Activated CD8-positive, alpha-beta memory T cell treated with anti-CD3 and anti-CD28 coated beads, Interleukin-2, amount 10 ng/mL, durations not matched to agents 7 days and 5 days (primary cell): Measurements from ENCODE around the gene CCDC126. TPM values are rescaled to one million over a fixed set of nuclear protein-coding genes. Genes with fewer than 3 reads are reported as not detected.
"Not testable (repeated sequence)": the region's sequence is repeated elsewhere in the genome, so short reads cannot be mapped to it uniquely, and the experiment has no call there.

ENCODE experiments used
- ATAC-seq: fragments of 150-1000 bp; cut with Tn5 transposase; one replicate; pipeline ENCODE4 v1.10.0; 2021; ENCODE audit warnings: moderate library complexity
- CTCF ChIA-PET: fragments of 350-600 bp; sonication (Branson Sonifier 250); formaldehyde crosslinking; loops from one replicate; lab custom pipeline; 2021; ENCODE audit warnings: antibody characterized with exemption; lab: Charles Lee
- DNase-seq: peaks from one replicate; pipeline ENCODE4 v3.0.0-alpha.2; 2020
- H3K27ac Mint-ChIP-seq: one replicate; pipeline ENCODE4 v1.8.0; 2021; ENCODE audit warnings: mild to moderate bottlenecking, mixed read lengths
- H3K27me3 Mint-ChIP-seq: one replicate; pipeline ENCODE4 v1.8.0; 2021; ENCODE audit warnings: mixed read lengths
- H3K36me3 Mint-ChIP-seq: one replicate; pipeline ENCODE4 v1.8.0; 2021; ENCODE audit warnings: mild to moderate bottlenecking, mixed read lengths
- H3K4me1 Mint-ChIP-seq: one replicate; pipeline ENCODE4 v1.8.0; 2021; ENCODE audit warnings: mixed read lengths
- H3K4me3 Mint-ChIP-seq: one replicate; pipeline ENCODE4 v1.8.0; 2021; ENCODE audit warnings: mild to moderate bottlenecking, moderate library complexity, mixed read lengths
- H3K9me3 Mint-ChIP-seq: one replicate; pipeline ENCODE4 v1.8.0; 2022; ENCODE audit warnings: low read depth, mixed read lengths
- total RNA-seq, 2 experiments: library from RNA; stranded (reverse); gene quantifications; one replicate each; pipeline ENCODE4 v1.2.3, GENCODE V29; 2021

CCDC126 gene
- total RNA-seq, 2 experiments from 2014 or later, result 8.0 to 8.1 TPM

GRCh38 chr7:23654508-23654907 is 57.3 kb downstream of the CCDC126 start:
- no peak for ATAC-seq
- DNase-seq, result no peak
- H3K9me3 Mint-ChIP-seq, result peaks cover 17% of the 10 kb centered on the region
- H3K36me3 Mint-ChIP-seq, result peaks cover 1% of the 10 kb centered on the region
- H3K4me3 Mint-ChIP-seq, result no peak overlapping the region
- H3K27ac Mint-ChIP-seq, result no peak overlapping the region
- H3K27me3 Mint-ChIP-seq, result no peaks in the 10 kb centered on the region
- CTCF ChIA-PET, result no interaction called here
- H3K4me1 Mint-ChIP-seq, result no peaks in the 10 kb centered on the region

- no peak for DNase-seq
- Mint-ChIP-seq H3K4me1 (no peaks in the 10 kb centered on the region), H3K9me3 (peaks cover 17% of the 10 kb centered on the region), H3K36me3 (peaks cover 1% of the 10 kb centered on the region), H3K4me3 (no peak overlapping the region), H3K27me3 (no peaks in the 10 kb centered on the region), H3K27ac (no peak overlapping the region)
- CTCF ChIA-PET, result no interaction called here
- no peak for ATAC-seq
Observed at GRCh38 chr7:23655433-23655832, 58.3 kb downstream of the CCDC126 start.

- H3K4me3 Mint-ChIP-seq, result no peak overlapping the region
- peaks cover 15% of the 10 kb centered on the region for H3K9me3 Mint-ChIP-seq
- no peaks in the 10 kb centered on the region for H3K36me3 Mint-ChIP-seq
- H3K27me3 Mint-ChIP-seq, result no peaks in the 10 kb centered on the region
- CTCF ChIA-PET, result no interaction called here
- no peaks in the 10 kb centered on the region for H3K4me1 Mint-ChIP-seq
- ATAC-seq (no peak), DNase-seq (no peak)
- H3K27ac Mint-ChIP-seq, result no peak overlapping the region
Observed at GRCh38 chr7:23658831-23659427, 61.7 kb downstream of the CCDC126 start.

- DNase-seq, result no peak
- no peaks in the 10 kb centered on the region for H3K27me3 Mint-ChIP-seq
- no peak for ATAC-seq
- H3K4me3 Mint-ChIP-seq, result no peak overlapping the region
- no peaks in the 10 kb centered on the region for H3K4me1 Mint-ChIP-seq
- CTCF ChIA-PET, result no interaction called here
- peaks cover 6% of the 10 kb centered on the region for H3K9me3 Mint-ChIP-seq
- H3K27ac Mint-ChIP-seq, result no peak overlapping the region
- H3K36me3 Mint-ChIP-seq, result no peaks in the 10 kb centered on the region
Observed at GRCh38 chr7:23661385-23661784, 64.2 kb downstream of the CCDC126 start.

GRCh38 chr7:23662124-23662983 is 65.2 kb downstream of the CCDC126 start:
- no peak overlapping the region for H3K27ac Mint-ChIP-seq
- CTCF ChIA-PET, result no interaction called here
- peaks cover 6% of the 10 kb centered on the region for H3K9me3 Mint-ChIP-seq
- H3K27me3 Mint-ChIP-seq, result no peaks in the 10 kb centered on the region
- no peaks in the 10 kb centered on the region for H3K4me1 Mint-ChIP-seq
- no peak overlapping the region for H3K4me3 Mint-ChIP-seq
- no peak for DNase-seq
- H3K36me3 Mint-ChIP-seq, result no peaks in the 10 kb centered on the region
- no peak for ATAC-seq

- Mint-ChIP-seq H3K36me3 (no peaks in the 10 kb centered on the region), H3K4me1 (no peaks in the 10 kb centered on the region), H3K27ac (no peak overlapping the region), H3K9me3 (peaks cover 6% of the 10 kb centered on the region), H3K4me3 (no peak overlapping the region), H3K27me3 (no peaks in the 10 kb centered on the region)
- ATAC-seq, result no peak
- CTCF ChIA-PET, result no interaction called here
- DNase-seq, result no peak
Observed at GRCh38 chr7:23662984-23663313, 65.8 kb downstream of the CCDC126 start.

GRCh38 chr7:23664122-23664521 is 66.9 kb downstream of the CCDC126 start:
- H3K4me3 Mint-ChIP-seq, result no peak overlapping the region
- no peak overlapping the region for H3K27ac Mint-ChIP-seq
- no peak for ATAC-seq
- CTCF ChIA-PET, result no interaction called here
- H3K9me3 Mint-ChIP-seq, result no peaks in the 10 kb centered on the region
- H3K36me3 Mint-ChIP-seq, result no peaks in the 10 kb centered on the region
- no peak for DNase-seq
- H3K27me3 Mint-ChIP-seq, result no peaks in the 10 kb centered on the region
- H3K4me1 Mint-ChIP-seq, result no peaks in the 10 kb centered on the region

- Mint-ChIP-seq H3K27me3 (peaks cover 20% of the 10 kb centered on the region), H3K9me3 (no peaks in the 10 kb centered on the region), H3K27ac (no peak overlapping the region), H3K4me3 (no peak overlapping the region), H3K36me3 (no peaks in the 10 kb centered on the region), H3K4me1 (no peaks in the 10 kb centered on the region)
- no peak for DNase-seq
- CTCF ChIA-PET, result interaction anchor here (0.7 to 2.0 kb wide), 2 partner anchors 25 to 220 kb away, joined by 3 to 5 read pairs; no protein-coding TSS in a partner anchor
- ATAC-seq, result no peak
Observed at GRCh38 chr7:23672033-23672432, 74.9 kb downstream of the CCDC126 start.

- ATAC-seq, result peak; percentile 100
Observed at GRCh38 chr7:23679898-23680413, 82.8 kb downstream of the CCDC126 start, which contains the start of gene FAM221A. Gene FAM221A (plus strand): TSS chr7:23680199. CDS start chr7:23680219, 20 bp downstream.

GRCh38 chr7:23680414-23681405 is 83.5 kb downstream of the CCDC126 start:
- Mint-ChIP-seq H3K9me3 (no peaks in the 10 kb centered on the region), H3K4me3 (peak overlapping the region; percentile 76), H3K27ac (peak overlapping the region; percentile 12), H3K36me3 (peaks cover 3% of the 10 kb centered on the region), H3K4me1 (peaks cover 15% of the 10 kb centered on the region), H3K27me3 (peaks cover 3% of the 10 kb centered on the region)
- CTCF ChIA-PET, result interaction anchor here (1.1 to 1.9 kb wide), 4 partner anchors 14 to 141 kb away, joined by 4 to 11 read pairs (median 7); no protein-coding TSS in a partner anchor
- DNase-seq (peak; percentile 55), ATAC-seq (peak; percentile 32)

More at GRCh38 chr7:23679898-23680413, 82.8 kb downstream of the CCDC126 start, which contains the start of gene FAM221A:
- CTCF ChIA-PET, result interaction anchor here (1.0 to 1.9 kb wide), 9 partner anchors 14 to 207 kb away, joined by 3 to 11 read pairs (median 4); partner anchors contain the start of gene CCDC126
- peaks cover 12% of the 10 kb centered on the region for H3K4me1 Mint-ChIP-seq
- H3K9me3 Mint-ChIP-seq, result no peaks in the 10 kb centered on the region
- peak; percentile 87 for DNase-seq
- peaks cover 8% of the 10 kb centered on the region for H3K27me3 Mint-ChIP-seq
- H3K36me3 Mint-ChIP-seq, result peaks cover 3% of the 10 kb centered on the region
- H3K27ac Mint-ChIP-seq, result peak within 1 kb of the TSS; percentile 12
- H3K4me3 Mint-ChIP-seq, result peak within 1 kb of the TSS; percentile 76

- H3K4me3 Mint-ChIP-seq, H3K36me3 Mint-ChIP-seq, DNase-seq, ATAC-seq, H3K9me3 Mint-ChIP-seq, H3K27me3 Mint-ChIP-seq, H3K27ac Mint-ChIP-seq: not testable (repeated sequence)
- peaks cover 15% of the 10 kb centered on the region for H3K4me1 Mint-ChIP-seq
- CTCF ChIA-PET, result interaction anchor here (1.0 to 1.5 kb wide), 4 partner anchors 13 to 144 kb away, joined by 3 to 8 read pairs (median 5); no protein-coding TSS in a partner anchor
Observed at GRCh38 chr7:23684041-23684440, 86.9 kb downstream of the CCDC126 start.

- CTCF ChIA-PET, result interaction anchor here (1.0 to 1.5 kb wide), 2 partner anchors 13 to 15 kb away, joined by 3 to 7 read pairs; no protein-coding TSS in a partner anchor
- Mint-ChIP-seq H3K9me3 (no peaks in the 10 kb centered on the region), H3K4me3 (no peak overlapping the region), H3K4me1 (peaks cover 7% of the 10 kb centered on the region), H3K27me3 (no peaks in the 10 kb centered on the region), H3K36me3 (peaks cover 2% of the 10 kb centered on the region), H3K27ac (no peak overlapping the region)
- DNase-seq (no peak), ATAC-seq (no peak)
Observed at GRCh38 chr7:23685731-23686130, 88.5 kb downstream of the CCDC126 start.
